ENCODE measurements around the gene THSD4. TPM values are rescaled to one million over a fixed set of nuclear protein-coding genes. Genes with fewer than 3 reads are reported as not detected.

THSD4 gene
- total and polyA plus RNA-seq, 2 of the 8 experiments (the other 6 are each of a cell fraction or from before 2014, with no cell fraction given), result 2.5 to 6.2 TPM

GRCh38 chr15:71632576-71633195, 517.4 kb downstream of the THSD4 start:
- CTCF ChIA-PET (ENCODE audit: partially characterized antibody), result interaction anchor here (1.0 to 2.0 kb wide), 2 partner anchors 19 to 57 kb away, joined by 3 to 10 read pairs; no protein-coding TSS in a partner anchor
- WGBS, 2 experiments (ENCODE audit: extremely low coverage in 1 of 2, insufficient coverage in 1 of 2, insufficient read length in 1 of 2, insufficient replicate concordance in 2 of 2, low coverage in 1 of 2, low lambda C conversion rate in 2 of 2, missing lambda C conversion rate in 1 of 2), result 89% methylated on average over 3 of the region's 3 CpGs; no CpG with 5 or more reads in 1 of the 2 experiments

More at GRCh38 chr15:71632576-71633195, 517.4 kb downstream of the THSD4 start:
- H2BK20ac ChIP-seq (ENCODE audit: low read length), result no peak overlapping the region
- H3K4me3 ChIP-seq (ENCODE audit: extremely low read depth in 1 of 4, insufficient read depth in 2 of 4, low read depth in 3 of 4, low read length in 4 of 4), result no peak overlapping the region
- H4K8ac ChIP-seq (ENCODE audit: extremely low read depth, insufficient read depth, low read length), result no peak overlapping the region
- no peak for FAIRE-seq
- no peak overlapping the region for H3K56ac ChIP-seq (replicated peaks; ENCODE audit: insufficient read length, low read depth, low read length)
- no peak for DNase-seq (ENCODE audit: low read depth in 1 of 2, low spot score in 2 of 2)
- H2BK5ac ChIP-seq (ENCODE audit: low read depth, low read length), result no peak overlapping the region
- H4K5ac ChIP-seq (ENCODE audit: insufficient read length, low read depth, low read length), result no peak overlapping the region
- H3K23ac ChIP-seq (ENCODE audit: insufficient read length), result no peak overlapping the region
- no peaks in the 10 kb centered on the region for H3K79me2 ChIP-seq (ENCODE audit: control insufficient read depth in 1 of 2, insufficient read depth in 2 of 2, low read length in 2 of 2)
- no peak overlapping the region for H3K4ac ChIP-seq (replicated peaks; ENCODE audit: insufficient read length, low read depth, low read length)
- no peak overlapping the region for H4K91ac ChIP-seq (replicated peaks; ENCODE audit: insufficient read length, low read length)
- H2AK5ac ChIP-seq (ENCODE audit: low read depth, low read length), result no peak overlapping the region
- H3K27ac ChIP-seq (ENCODE audit: low read depth, low read length), result no peak overlapping the region
- H2AFZ ChIP-seq (ENCODE audit: low read length), result no peak overlapping the region
- no peaks in the 10 kb centered on the region for H3K79me1 ChIP-seq (ENCODE audit: low read depth, low read length)
- no peak overlapping the region for H3K18ac ChIP-seq (ENCODE audit: extremely low read depth, low read length)
- no peak overlapping the region for H3K4me2 ChIP-seq (ENCODE audit: insufficient read depth in 1 of 2, low read depth in 2 of 2, low read length in 2 of 2)
- no peak overlapping the region for H2BK15ac ChIP-seq (ENCODE audit: low read length)
- H3K36me3 ChIP-seq (ENCODE audit: control insufficient read depth in 2 of 4, insufficient read depth in 4 of 4, low read length in 3 of 4), result no peaks in the 10 kb centered on the region
- TF ChIP-seq MAFK (IDR thresholded peaks at IDR 0.05; ENCODE audit: low read depth, low read length) (no peak), POLR2A (IDR thresholded peaks at IDR 0.05; ENCODE audit: control extremely low read depth in 1 of 2, low read depth in 2 of 2, low read length in 2 of 2) (no peak), RFX5 (IDR thresholded peaks at IDR 0.05; ENCODE audit: borderline replicate concordance, low read depth, low read length) (no peak), CHD2 (IDR thresholded peaks at IDR 0.05; ENCODE audit: low read length) (no peak), E2F6 (IDR thresholded peaks at IDR 0.05) (no peak), EZH2 (IDR thresholded peaks at IDR 0.05; ENCODE audit: low read depth, low read length, severe bottlenecking) (no peak)
- H3K9ac ChIP-seq (replicated peaks in 1 of 4; ENCODE audit: extremely low read depth in 1 of 4, low read depth in 3 of 4, low read length in 3 of 4), result no peak overlapping the region
- peaks cover 0 to 8% (median 7%) of the 10 kb centered on the region in 4 experiments; a peak in 5 of 7 replicates for H3K4me1 ChIP-seq (replicated peaks in 1 of 4; ENCODE audit: control insufficient read depth in 3 of 4, insufficient read depth in 4 of 4, low read length in 3 of 4)
- no peaks in the 10 kb centered on the region for H3K27me3 ChIP-seq (replicated peaks in 1 of 4; ENCODE audit: control insufficient read depth in 3 of 4, extremely low read depth in 1 of 4, insufficient read depth in 3 of 4, low read length in 3 of 4)
- no peaks in the 10 kb centered on the region; the same call in 1 of the 2 replicates for H3K23me2 ChIP-seq (ENCODE audit: low read depth, low read length)
- H3K14ac ChIP-seq (ENCODE audit: insufficient read length), result no peak overlapping the region
- H3K9me3 ChIP-seq (ENCODE audit: insufficient read depth in 2 of 2, low read depth in 1 of 2, low read length in 1 of 2), result no peaks in the 10 kb centered on the region
- no peak overlapping the region for H2BK120ac ChIP-seq (replicated peaks; ENCODE audit: low read depth, low read length)
- no peaks in the 10 kb centered on the region for H4K20me1 ChIP-seq (replicated peaks in 1 of 2; ENCODE audit: control insufficient read depth in 1 of 2, insufficient read depth in 2 of 2, low read length in 2 of 2)
- POLR2A ChIA-PET (ENCODE audit: partially characterized antibody), result no interaction called here
- H2BK12ac ChIP-seq (ENCODE audit: low read depth, low read length), result no peak overlapping the region

All from H1 (cell line).